Measurements from ENCODE around the gene LIN37.
"Not testable (repeated sequence)": the region's sequence is repeated elsewhere in the genome, so short reads cannot be mapped to it uniquely, and the experiment has no call there.

The LIN37 gene

GRCh38 chr19:35766571-35767104, 18.3 kb downstream of the LIN37 start:
- Histone ChIP-seq H3K27ac (no peak overlapping the region), H3K27me3 (no peaks in the 10 kb centered on the region), H3K4me1 (no peaks in the 10 kb centered on the region), H3K4me3 (no peak overlapping the region), H3K36me3 (peaks cover 4 to 70% (median 24%) of the 10 kb centered on the region in 3 donors), H3K9me3 (no peaks in the 10 kb centered on the region)
- no peak for TF ChIP-seq CTCF (IDR thresholded peaks at IDR 0.05)
- no peak for DNase-seq
- intact Hi-C loops (cut with DNase I; ENCODE audit: low total_unique reads): no loop called here

GRCh38 chr19:35767288-35768081, 19.1 kb downstream of the LIN37 start:
- Histone ChIP-seq H3K4me1 (no peaks in the 10 kb centered on the region), H3K27me3 (no peaks in the 10 kb centered on the region), H3K9me3 (no peaks in the 10 kb centered on the region), H3K36me3 (peaks cover 4 to 62% (median 17%) of the 10 kb centered on the region in 3 donors), H3K4me3 (no peak overlapping the region), H3K27ac (no peak overlapping the region)
- no peak for TF ChIP-seq CTCF (IDR thresholded peaks at IDR 0.05)
- intact Hi-C loops (cut with DNase I; ENCODE audit: low total_unique reads): no loop called here
- no peak for DNase-seq

- H3K9me3 ChIP-seq: no peaks in the 10 kb centered on the region
- H3K4me3 ChIP-seq: no peak overlapping the region
- peaks cover 4 to 57% (median 17%) of the 10 kb centered on the region in 3 donors for H3K36me3 ChIP-seq
- H3K4me1 ChIP-seq: no peaks in the 10 kb centered on the region
- no peak for TF ChIP-seq CTCF (IDR thresholded peaks at IDR 0.05)
- no peaks in the 10 kb centered on the region for H3K27me3 ChIP-seq
- H3K27ac ChIP-seq: no peak overlapping the region
- intact Hi-C loops (cut with DNase I; ENCODE audit: low total_unique reads): no loop called here
- no peak for DNase-seq
Measured at GRCh38 chr19:35768082-35768421, 19.7 kb downstream of the LIN37 start.

GRCh38 chr19:35772362-35772761, 24.0 kb downstream of the LIN37 start:
- intact Hi-C loops (cut with DNase I; ENCODE audit: low total_unique reads); H3K27me3 ChIP-seq; H3K27ac ChIP-seq; H3K4me3 ChIP-seq; H3K9me3 ChIP-seq; DNase-seq: not testable (repeated sequence)
- Histone ChIP-seq H3K36me3 (peaks cover 0 to 14% (median 0%) of the 10 kb centered on the region in 3 donors), H3K4me1 (peaks cover 0 to 19% (median 15%) of the 10 kb centered on the region in 4 donors)

- H3K27ac ChIP-seq: no peak overlapping the region
- H3K4me1 ChIP-seq: peaks cover 0 to 19% (median 15%) of the 10 kb centered on the region in 4 donors
- peaks cover 0 to 15% (median 0%) of the 10 kb centered on the region in 3 donors for H3K36me3 ChIP-seq
- intact Hi-C loops (cut with DNase I; ENCODE audit: low total_unique reads): no loop called here
- no peak for TF ChIP-seq CTCF (IDR thresholded peaks at IDR 0.05)
- no peak for DNase-seq
- H3K9me3 ChIP-seq: no peaks in the 10 kb centered on the region
- H3K27me3 ChIP-seq: no peaks in the 10 kb centered on the region
- no peak overlapping the region for H3K4me3 ChIP-seq
Measured at GRCh38 chr19:35773020-35773806, 24.8 kb downstream of the LIN37 start.
